Neural cell (in vitro differentiated cells): ENCODE data around the gene CHST11. TPM values are rescaled to one million over a fixed set of nuclear protein-coding genes. Genes with fewer than 3 reads are reported as not detected.

Experiments used
- H2AFZ ChIP-seq: fragments of 200-600, 300-800 bp; sonication (generic), shearing (Covaris generic); 2 replicates; pipeline ENCODE4 v1.6.0; 2014; ENCODE audit warnings: low read depth, mild to moderate bottlenecking, antibody characterized with exemption, low read length, moderate library complexity
- H3F3A ChIP-seq: fragments of 200-600 bp; shearing (Covaris generic); 2 replicates; pipeline ENCODE4 v1.6.1; 2016; ENCODE audit warnings: mild to moderate bottlenecking, moderate library complexity, mixed read lengths, antibody characterized with exemption, low read length; ENCODE audit not compliant: insufficient read depth, poor library complexity, severe bottlenecking
- H3K27ac ChIP-seq: fragments of 200-600, 300-800 bp; sonication (generic), shearing (Covaris generic); 2 replicates; pipeline ENCODE4 v1.5.1; 2014; ENCODE audit warnings: mild to moderate bottlenecking, low read length, moderate library complexity
- H3K27me3 ChIP-seq: fragments of 300-800, 200-600 bp; sonication (generic), shearing (Covaris generic); 2 replicates; pipeline ENCODE4 v1.6.0; 2014; ENCODE audit warnings: mild to moderate bottlenecking, low read depth, low read length, moderate library complexity; ENCODE audit not compliant: insufficient read depth
- H3K36me3 ChIP-seq: fragments of 300-800, 200-600 bp; sonication (generic), shearing (Covaris generic); 2 replicates; pipeline ENCODE4 v1.5.1; 2014; ENCODE audit warnings: mild to moderate bottlenecking, antibody characterized with exemption, low read length, moderate library complexity; ENCODE audit not compliant: insufficient read depth
- H3K4me2 ChIP-seq: fragments of 300-800, 200-600 bp; sonication (generic), shearing (Covaris generic); 2 replicates; pipeline ENCODE4 v1.6.0; 2014; ENCODE audit warnings: mild to moderate bottlenecking, low read length
- H3K4me3 ChIP-seq: fragments of 300-800, 200-600 bp; sonication (generic), shearing (Covaris generic); 2 replicates; pipeline ENCODE4 v1.5.1; 2014; ENCODE audit warnings: mild to moderate bottlenecking, low read length, moderate library complexity
- H3K79me2 ChIP-seq: fragments of 200-600 bp; shearing (Covaris generic); replicated peaks from 2 replicates; pipeline ENCODE4 v1.6.0; 2014; ENCODE audit warnings: mild to moderate bottlenecking, low read length, moderate library complexity; ENCODE audit not compliant: insufficient read depth
- H3K9ac ChIP-seq: fragments of 300-800, 200-600 bp; sonication (generic), shearing (Covaris generic); 2 replicates; pipeline ENCODE4 v1.6.1; 2016; ENCODE audit warnings: mild to moderate bottlenecking, low read length, mixed read lengths
- H3K9me2 ChIP-seq: fragments of 200-600 bp; shearing (Covaris generic); 2 replicates; pipeline ENCODE4 v1.6.1; 2016; ENCODE audit warnings: mild to moderate bottlenecking, low read length, mixed read lengths; ENCODE audit not compliant: insufficient read depth
- H3K9me3 ChIP-seq: fragments of 200-600, 300-800 bp; sonication (generic), shearing (Covaris generic); 2 replicates; pipeline ENCODE4 v1.6.1; 2016; ENCODE audit warnings: mild to moderate bottlenecking, mixed run types, low read length, moderate library complexity, mixed read lengths
- H4K20me1 ChIP-seq: fragments of 200-600 bp; shearing (Covaris generic); 2 replicates; pipeline ENCODE4 v1.6.1; 2016; ENCODE audit warnings: mild to moderate bottlenecking, mixed run types; ENCODE audit not compliant: insufficient read depth
- CTCF ChIP-seq: fragments of 450-650 bp; IDR thresholded peaks from 2 replicates; pipeline ENCODE4 v1.5.1; 2014; ENCODE audit warnings: antibody characterized with exemption, mild to moderate bottlenecking, moderate library complexity; ENCODE audit not compliant: poor library complexity, severe bottlenecking
- EP300 ChIP-seq: fragments of 450-650 bp; conservative IDR thresholded peaks from 2 replicates; pipeline ENCODE4 v1.6.1; 2014; ENCODE audit warnings: antibody characterized with exemption, mild to moderate bottlenecking, moderate library complexity; ENCODE audit not compliant: poor library complexity, severe bottlenecking
- EZH2 ChIP-seq: fragments of 200-600, 300-800 bp; shearing (Covaris generic), sonication (generic); IDR thresholded peaks from 2 replicates; pipeline ENCODE4 v1.6.1; 2014; ENCODE audit warnings: antibody characterized with exemption, low read length, borderline replicate concordance, mild to moderate bottlenecking; ENCODE audit not compliant: insufficient read depth, poor library complexity, severe bottlenecking
- MXI1 ChIP-seq: fragments of 450-650 bp; conservative IDR thresholded peaks from 2 replicates; pipeline ENCODE4 v1.6.1; 2014; ENCODE audit warnings: antibody characterized with exemption, mild to moderate bottlenecking; ENCODE audit not compliant: poor library complexity, severe bottlenecking
- POLR2AphosphoS5 ChIP-seq: IDR thresholded peaks from 2 replicates; pipeline ENCODE4 v1.6.1; 2012
- RAD21 ChIP-seq: fragments of 450-650 bp; conservative IDR thresholded peaks from 2 replicates; pipeline ENCODE4 v1.6.1; 2014; ENCODE audit warnings: antibody characterized with exemption, mild to moderate bottlenecking, moderate library complexity
- SMC3 ChIP-seq: fragments of 450-650 bp; conservative IDR thresholded peaks from 2 replicates; pipeline ENCODE4 v1.6.1; 2014; ENCODE audit warnings: antibody characterized with exemption, mild to moderate bottlenecking, moderate library complexity; ENCODE audit not compliant: poor library complexity
- TAF1 ChIP-seq: IDR thresholded peaks from 2 replicates; pipeline ENCODE4 v1.6.1; 2012; ENCODE audit warnings: low read depth
- polyA plus RNA-seq: library from polyadenylated mRNA; depleted of rRNA; stranded (reverse); fragments of >200 nt; gene quantifications from 2 replicates; pipeline ENCODE4 v1.2.3, GENCODE V29; 2014
- TF ChIP-seq, protein P1 (sequence below): IDR thresholded peaks from 2 replicates; pipeline ENCODE4 v1.6.1; 2012; ENCODE audit warnings: borderline replicate concordance

Gene CHST11
- polyA plus RNA-seq, 1 donor from 2014 or later, result 15.0 TPM

DNA sequence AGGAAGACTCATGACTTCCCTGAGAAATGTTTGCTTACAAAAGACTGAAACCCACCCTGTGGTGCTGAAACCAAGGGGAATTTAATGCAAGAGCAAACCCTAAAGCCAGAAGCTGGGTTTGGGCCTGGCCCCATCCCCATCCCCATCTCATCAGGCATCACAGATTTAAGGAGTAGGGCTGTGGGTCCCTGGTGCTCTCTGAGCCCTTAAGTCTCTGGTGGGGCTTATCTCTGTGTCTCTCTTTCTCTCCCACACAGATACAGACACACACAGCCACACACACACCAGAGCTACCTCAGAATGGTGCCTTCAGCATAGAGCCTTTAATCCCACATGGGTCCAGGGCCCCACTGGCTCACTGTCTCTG is 264.3 kb downstream of the CHST11 start:
- Histone ChIP-seq H3K4me2 (no peak overlapping the region), H3F3A (peaks cover 5% of the 10 kb centered on the region), H2AFZ (no peak overlapping the region), H3K4me3 (no peak overlapping the region), H3K79me2 (no peaks in the 10 kb centered on the region), H3K9ac (no peak overlapping the region), H3K9me3 (no peaks in the 10 kb centered on the region), H3K27me3 (no peaks in the 10 kb centered on the region), H3K27ac (no peak overlapping the region), H3K9me2 (no peaks in the 10 kb centered on the region), H3K36me3 (no peaks in the 10 kb centered on the region), H4K20me1 (no peaks in the 10 kb centered on the region)
- no peak for TF ChIP-seq EZH2
- TF ChIP-seq EP300, result no peak

- TF ChIP-seq CTCF (no peak), POLR2AphosphoS5 (no peak), RAD21 (no peak), EZH2 (no peak), SMC3 (no peak), TAF1 (no peak), EP300 (no peak), MXI1 (no peak)
- TF ChIP-seq, protein P1, sequence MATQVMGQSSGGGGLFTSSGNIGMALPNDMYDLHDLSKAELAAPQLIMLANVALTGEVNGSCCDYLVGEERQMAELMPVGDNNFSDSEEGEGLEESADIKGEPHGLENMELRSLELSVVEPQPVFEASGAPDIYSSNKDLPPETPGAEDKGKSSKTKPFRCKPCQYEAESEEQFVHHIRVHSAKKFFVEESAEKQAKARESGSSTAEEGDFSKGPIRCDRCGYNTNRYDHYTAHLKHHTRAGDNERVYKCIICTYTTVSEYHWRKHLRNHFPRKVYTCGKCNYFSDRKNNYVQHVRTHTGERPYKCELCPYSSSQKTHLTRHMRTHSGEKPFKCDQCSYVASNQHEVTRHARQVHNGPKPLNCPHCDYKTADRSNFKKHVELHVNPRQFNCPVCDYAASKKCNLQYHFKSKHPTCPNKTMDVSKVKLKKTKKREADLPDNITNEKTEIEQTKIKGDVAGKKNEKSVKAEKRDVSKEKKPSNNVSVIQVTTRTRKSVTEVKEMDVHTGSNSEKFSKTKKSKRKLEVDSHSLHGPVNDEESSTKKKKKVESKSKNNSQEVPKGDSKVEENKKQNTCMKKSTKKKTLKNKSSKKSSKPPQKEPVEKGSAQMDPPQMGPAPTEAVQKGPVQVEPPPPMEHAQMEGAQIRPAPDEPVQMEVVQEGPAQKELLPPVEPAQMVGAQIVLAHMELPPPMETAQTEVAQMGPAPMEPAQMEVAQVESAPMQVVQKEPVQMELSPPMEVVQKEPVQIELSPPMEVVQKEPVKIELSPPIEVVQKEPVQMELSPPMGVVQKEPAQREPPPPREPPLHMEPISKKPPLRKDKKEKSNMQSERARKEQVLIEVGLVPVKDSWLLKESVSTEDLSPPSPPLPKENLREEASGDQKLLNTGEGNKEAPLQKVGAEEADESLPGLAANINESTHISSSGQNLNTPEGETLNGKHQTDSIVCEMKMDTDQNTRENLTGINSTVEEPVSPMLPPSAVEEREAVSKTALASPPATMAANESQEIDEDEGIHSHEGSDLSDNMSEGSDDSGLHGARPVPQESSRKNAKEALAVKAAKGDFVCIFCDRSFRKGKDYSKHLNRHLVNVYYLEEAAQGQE, result no peak
- Histone ChIP-seq H4K20me1 (no peaks in the 10 kb centered on the region), H3K9me2 (no peaks in the 10 kb centered on the region), H2AFZ (no peak overlapping the region), H3K36me3 (no peaks in the 10 kb centered on the region), H3K27me3 (no peaks in the 10 kb centered on the region), H3F3A (peaks cover 5% of the 10 kb centered on the region), H3K9me3 (no peaks in the 10 kb centered on the region), H3K9ac (no peak overlapping the region), H3K4me2 (no peak overlapping the region), H3K79me2 (no peaks in the 10 kb centered on the region), H3K27ac (no peak overlapping the region), H3K4me3 (no peak overlapping the region)
These were observed 265.2 kb downstream of the CHST11 start for GRCh38 chr12:104721936-104722335.
